Stomach (tissue), 4 donors: ENCODE data around the gene FGFBP1.

ENCODE experiments used
- EP300 ChIP-seq: sonication (generic); formaldehyde crosslinking; IDR thresholded peaks from one replicate; pipeline ENCODE4 v1.6.1; 2017; ENCODE audit warnings: antibody characterized with exemption
- POLR2A ChIP-seq, 4 donors: fragments of 450-650 bp; IDR thresholded peaks; one replicate each; pipeline ENCODE4 v1.6.1; 2016; ENCODE audit warnings: antibody characterized with exemption in 4 of 4, control low read depth in 2 of 4, mild to moderate bottlenecking in 1 of 4, moderate library complexity in 1 of 4
- TF ChIP-seq, protein P1 (sequence below), 7 experiments: fragments of 450-650 bp in 4 of 7; fragments of 200-600 bp in 3 of 7; sonication (generic) in 3 of 7; IDR thresholded peaks; one replicate each; pipeline ENCODE4 v1.5.1; 2016 to 2019; ENCODE audit warnings: antibody characterized with exemption in 7 of 7, control low read depth in 2 of 7, mild to moderate bottlenecking in 1 of 7

DNA sequence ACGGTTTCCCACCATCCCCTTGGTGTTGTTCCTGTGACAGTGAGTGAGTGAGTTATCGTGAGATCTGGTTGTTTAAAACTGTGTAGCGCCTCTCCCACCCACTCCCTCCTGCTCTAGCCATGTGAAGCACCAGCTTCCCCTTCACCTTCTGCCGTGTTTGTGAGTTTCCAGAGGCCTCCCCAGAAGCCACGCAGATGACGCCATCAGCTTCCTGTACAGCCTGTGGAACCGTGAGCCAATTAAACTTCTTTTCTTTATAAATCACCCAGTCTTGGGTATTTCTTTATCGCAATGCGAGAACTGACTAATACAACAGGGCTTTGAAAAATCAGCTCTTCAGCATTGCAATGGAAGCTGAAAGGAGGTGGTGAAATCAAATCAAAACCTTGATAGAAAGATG is 50.0 kb downstream of the FGFBP1 start:
- TF ChIP-seq, protein P1, sequence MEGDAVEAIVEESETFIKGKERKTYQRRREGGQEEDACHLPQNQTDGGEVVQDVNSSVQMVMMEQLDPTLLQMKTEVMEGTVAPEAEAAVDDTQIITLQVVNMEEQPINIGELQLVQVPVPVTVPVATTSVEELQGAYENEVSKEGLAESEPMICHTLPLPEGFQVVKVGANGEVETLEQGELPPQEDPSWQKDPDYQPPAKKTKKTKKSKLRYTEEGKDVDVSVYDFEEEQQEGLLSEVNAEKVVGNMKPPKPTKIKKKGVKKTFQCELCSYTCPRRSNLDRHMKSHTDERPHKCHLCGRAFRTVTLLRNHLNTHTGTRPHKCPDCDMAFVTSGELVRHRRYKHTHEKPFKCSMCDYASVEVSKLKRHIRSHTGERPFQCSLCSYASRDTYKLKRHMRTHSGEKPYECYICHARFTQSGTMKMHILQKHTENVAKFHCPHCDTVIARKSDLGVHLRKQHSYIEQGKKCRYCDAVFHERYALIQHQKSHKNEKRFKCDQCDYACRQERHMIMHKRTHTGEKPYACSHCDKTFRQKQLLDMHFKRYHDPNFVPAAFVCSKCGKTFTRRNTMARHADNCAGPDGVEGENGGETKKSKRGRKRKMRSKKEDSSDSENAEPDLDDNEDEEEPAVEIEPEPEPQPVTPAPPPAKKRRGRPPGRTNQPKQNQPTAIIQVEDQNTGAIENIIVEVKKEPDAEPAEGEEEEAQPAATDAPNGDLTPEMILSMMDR (IDR thresholded peaks at IDR 0.05), result no peak
- TF ChIP-seq POLR2A (IDR thresholded peaks at IDR 0.05) (no peak), EP300 (no peak)
